Astrocyte of the cerebellum (primary cell): Measurements from ENCODE around the gene CCKAR.
"Not testable (repeated sequence)": the region's sequence is repeated elsewhere in the genome, so short reads cannot be mapped to it uniquely, and the experiment has no call there.

Experiments
- DNase-seq: peaks from one replicate; pipeline ENCODE4 v3.0.0-alpha.2; 2011; ENCODE audit warnings: low read depth
- H3K4me3 ChIP-seq: 2 replicates; pipeline ENCODE4 v1.5.1; 2011; ENCODE audit warnings: mild to moderate bottlenecking, low read depth, low read length, moderate library complexity
- in situ Hi-C: cut with HindIII; loops from 2 replicates; pipeline ENCODE4 v1.10.0; 2017; ENCODE audit warnings: low sequenced_read_pairs
- TF ChIP-seq, protein P1 (sequence below): IDR thresholded peaks from 2 replicates; pipeline ENCODE4 v1.5.1; 2012; ENCODE audit warnings: low read length, low read depth, moderate library complexity, mild to moderate bottlenecking; ENCODE audit errors: missing control alignments

Gene CCKAR

GRCh38 chr4:26509681-26510333, 19.5 kb upstream of the CCKAR start:
- no peak overlapping the region for H3K4me3 ChIP-seq
- DNase-seq: no peak
- in situ Hi-C loops: no loop called here
- TF ChIP-seq, protein P1, sequence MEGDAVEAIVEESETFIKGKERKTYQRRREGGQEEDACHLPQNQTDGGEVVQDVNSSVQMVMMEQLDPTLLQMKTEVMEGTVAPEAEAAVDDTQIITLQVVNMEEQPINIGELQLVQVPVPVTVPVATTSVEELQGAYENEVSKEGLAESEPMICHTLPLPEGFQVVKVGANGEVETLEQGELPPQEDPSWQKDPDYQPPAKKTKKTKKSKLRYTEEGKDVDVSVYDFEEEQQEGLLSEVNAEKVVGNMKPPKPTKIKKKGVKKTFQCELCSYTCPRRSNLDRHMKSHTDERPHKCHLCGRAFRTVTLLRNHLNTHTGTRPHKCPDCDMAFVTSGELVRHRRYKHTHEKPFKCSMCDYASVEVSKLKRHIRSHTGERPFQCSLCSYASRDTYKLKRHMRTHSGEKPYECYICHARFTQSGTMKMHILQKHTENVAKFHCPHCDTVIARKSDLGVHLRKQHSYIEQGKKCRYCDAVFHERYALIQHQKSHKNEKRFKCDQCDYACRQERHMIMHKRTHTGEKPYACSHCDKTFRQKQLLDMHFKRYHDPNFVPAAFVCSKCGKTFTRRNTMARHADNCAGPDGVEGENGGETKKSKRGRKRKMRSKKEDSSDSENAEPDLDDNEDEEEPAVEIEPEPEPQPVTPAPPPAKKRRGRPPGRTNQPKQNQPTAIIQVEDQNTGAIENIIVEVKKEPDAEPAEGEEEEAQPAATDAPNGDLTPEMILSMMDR: no peak

- no peak overlapping the region for H3K4me3 ChIP-seq
- in situ Hi-C loops: no loop called here
- TF ChIP-seq, protein P1: no peak
- DNase-seq: no peak
These were observed 17.0 kb upstream of the CCKAR start for GRCh38 chr4:26507286-26507685.

DNA sequence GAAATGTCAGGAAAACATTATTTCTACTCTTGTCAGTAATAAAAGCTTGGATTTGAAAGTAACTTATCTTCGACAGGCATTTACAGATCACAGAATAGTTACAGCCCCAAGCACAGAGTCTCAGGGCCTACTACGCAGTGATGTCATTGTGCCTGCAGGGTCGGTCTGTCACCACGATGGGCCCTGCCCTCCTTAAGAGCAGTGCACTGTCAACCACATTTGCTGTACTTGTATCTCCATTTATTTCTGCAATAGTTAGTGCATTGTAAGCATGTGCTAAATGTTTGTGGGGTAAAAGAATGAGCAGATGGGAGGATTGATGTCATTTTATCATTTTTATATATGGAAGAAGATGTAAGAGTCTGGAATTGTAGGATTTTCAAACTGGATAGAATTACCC, 13.6 kb upstream of the CCKAR start:
- TF ChIP-seq, protein P1: no peak
- in situ Hi-C loops: no loop called here
- no peak for DNase-seq
- no peak overlapping the region for H3K4me3 ChIP-seq

GRCh38 chr4:26503427-26503826, 13.1 kb upstream of the CCKAR start:
- no peak overlapping the region for H3K4me3 ChIP-seq
- TF ChIP-seq, protein P1: no peak
- in situ Hi-C loops: no loop called here
- no peak for DNase-seq

GRCh38 chr4:26500565-26500999, 10.3 kb upstream of the CCKAR start:
- DNase-seq, H3K4me3 ChIP-seq, in situ Hi-C loops: not testable (repeated sequence)

DNA sequence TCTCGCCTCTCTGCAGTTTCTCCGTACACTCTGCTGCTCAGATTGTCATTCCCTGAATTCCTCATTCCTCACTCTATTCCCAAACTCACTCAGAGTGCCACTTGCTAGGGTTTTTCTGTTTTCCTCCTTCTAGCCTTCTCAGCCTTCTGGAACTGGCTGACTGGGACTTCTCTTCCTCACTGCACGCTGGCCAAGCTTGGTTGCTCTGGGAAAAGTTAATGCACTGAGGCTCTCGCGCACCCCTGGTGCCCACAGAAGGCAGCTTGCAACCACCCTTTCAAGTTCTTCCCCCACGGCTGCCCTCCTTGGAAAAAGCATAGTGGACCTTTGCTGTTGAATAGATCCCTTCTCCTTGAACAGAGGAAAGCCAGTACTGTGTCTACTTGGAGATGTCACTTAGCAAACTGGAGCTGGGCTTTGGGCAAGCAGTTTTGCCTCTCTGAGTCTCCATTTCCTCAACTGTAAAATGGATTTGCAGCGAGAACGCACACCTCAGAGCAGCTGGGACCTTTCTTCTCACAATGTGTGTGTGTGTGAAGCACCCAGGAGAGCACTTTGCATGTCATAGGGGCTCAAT, 6.0 kb upstream of the CCKAR start:
- no peak overlapping the region for H3K4me3 ChIP-seq
- TF ChIP-seq, protein P1: peak; percentile 18
- DNase-seq: no peak
- in situ Hi-C loops: no loop called here

DNA sequence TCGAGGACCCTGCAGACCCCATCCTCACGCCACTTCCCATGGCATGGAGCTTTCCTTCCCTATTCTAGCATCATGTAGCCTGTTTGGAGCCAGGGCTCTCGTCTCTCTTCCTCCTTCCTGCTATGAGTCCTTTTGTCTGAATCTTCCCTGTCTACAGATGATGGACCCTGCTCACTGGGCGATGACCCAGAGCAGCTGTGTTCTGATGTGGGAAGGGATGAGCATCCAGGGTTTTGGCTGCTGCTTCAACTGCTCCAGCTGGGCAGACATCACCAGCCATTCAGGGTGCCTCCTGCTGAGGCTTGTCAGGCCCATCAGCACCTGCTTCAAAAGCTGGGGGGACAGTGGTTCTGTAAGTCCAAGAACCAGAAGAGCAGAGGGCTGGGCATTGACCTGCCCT, 3.2 kb upstream of the CCKAR start:
- in situ Hi-C loops: no loop called here
- no peak overlapping the region for H3K4me3 ChIP-seq
- DNase-seq: no peak
- TF ChIP-seq, protein P1: no peak
